Endothelial cell of umbilical vein (primary cell): ENCODE data around the gene DAB2IP. TPM values are rescaled to one million over a fixed set of nuclear protein-coding genes. Genes with fewer than 3 reads are reported as not detected.

Experiments used
- BruUV-seq: library from RNA; stranded (reverse); fragments of 400-500 nt; replicated peaks from 2 replicates; lab custom pipeline; 2021; lab: Mats Ljungman, UMichigan
- CTCF ChIA-PET: fragments of 300-600, 350-600 bp; sonication (Branson Sonifier 250); formaldehyde crosslinking; loops from one replicate; lab custom pipeline; 2021; ENCODE audit warnings: antibody characterized with exemption, inconsistent platforms; lab: Charles Lee
- POLR2A ChIA-PET: fragments of 300-600, 350-600 bp; sonication (Branson Sonifier 250); formaldehyde crosslinking; loops from one replicate; lab custom pipeline; 2021; ENCODE audit warnings: antibody characterized with exemption, inconsistent platforms; lab: Charles Lee
- DNase-seq: peaks from one replicate; pipeline ENCODE4 v3.0.0-alpha.2; 2011; ENCODE audit warnings: low read depth, low spot score
- FAIRE-seq: peaks from 2 replicates; lab custom pipeline; 2011; peaks lifted over from hg19 to GRCh38; lab: Jason Lieb, UNC
- H2AFZ ChIP-seq: 2 replicates; pipeline ENCODE4 v1.6.0; 2012; ENCODE audit warnings: low read depth, low read length, control low read depth, inconsistent platforms
- H3K27ac ChIP-seq: 2 replicates; pipeline ENCODE4 v1.5.1; 2011; ENCODE audit warnings: low read depth, mild to moderate bottlenecking, control low read depth, low read length, moderate library complexity; ENCODE audit not compliant: insufficient read depth
- H3K27me3 ChIP-seq, 2 experiments: 2 replicates each; pipeline versions ENCODE4 v1.6.0 to v1.6.1; 2011; ENCODE audit warnings: low read length in 2 of 2, mixed read lengths in 1 of 2; ENCODE audit not compliant: control insufficient read depth in 2 of 2, insufficient read depth in 2 of 2
- H3K36me3 ChIP-seq, 2 experiments: 2 replicates in 1 of 2; 3 replicates in 1 of 2; pipeline ENCODE4 v1.5.1; 2011; ENCODE audit warnings: low read length in 2 of 2, mild to moderate bottlenecking in 1 of 2, moderate library complexity in 1 of 2; ENCODE audit not compliant: control insufficient read depth in 2 of 2, insufficient read depth in 2 of 2; ENCODE audit errors: extremely low read depth in 1 of 2
- H3K4me1 ChIP-seq: 3 replicates; pipeline ENCODE4 v1.5.1; 2011; ENCODE audit warnings: mild to moderate bottlenecking, low read length; ENCODE audit not compliant: control insufficient read depth, insufficient read depth; ENCODE audit errors: extremely low read depth
- H3K4me2 ChIP-seq: 2 replicates; pipeline ENCODE4 v1.6.1; 2011; ENCODE audit warnings: low read length, control low read depth, mixed read lengths; ENCODE audit not compliant: insufficient read depth
- H3K4me3 ChIP-seq, 3 experiments: fragments of 200-600 bp in 1 of 3; sonication (generic), shearing (Covaris generic) in 1 of 3; replicated peaks in 1 of 3; 2 replicates each; pipeline ENCODE4 v1.5.1; 2011 to 2016; ENCODE audit warnings: control low read depth in 3 of 3, low read length in 3 of 3, mild to moderate bottlenecking in 2 of 3, inconsistent platforms in 1 of 3, low read depth in 1 of 3, moderate library complexity in 1 of 3; ENCODE audit not compliant: insufficient read depth in 1 of 3
- H3K79me2 ChIP-seq: 2 replicates; pipeline ENCODE4 v1.6.0; 2012; ENCODE audit warnings: low read length, inconsistent platforms; ENCODE audit not compliant: control insufficient read depth, insufficient read depth
- H3K9ac ChIP-seq: replicated peaks from 2 replicates; pipeline ENCODE3; 2011; ENCODE audit warnings: low read length, control low read depth; ENCODE audit not compliant: insufficient read depth; ENCODE audit errors: extremely low read depth
- H3K9me1 ChIP-seq: replicated peaks from 3 replicates; pipeline ENCODE4 v1.6.0; 2011; ENCODE audit warnings: mild to moderate bottlenecking, low read length; ENCODE audit not compliant: control insufficient read depth, insufficient read depth; ENCODE audit errors: extremely low read depth
- H3K9me3 ChIP-seq: replicated peaks from 2 replicates; pipeline ENCODE4 v1.5.1; 2012; ENCODE audit warnings: low read length, inconsistent platforms; ENCODE audit not compliant: control insufficient read depth, insufficient read depth
- H4K20me1 ChIP-seq: replicated peaks from 2 replicates; pipeline ENCODE3; 2011; ENCODE audit warnings: mild to moderate bottlenecking, low read length; ENCODE audit not compliant: control insufficient read depth, insufficient read depth; ENCODE audit errors: extremely low read depth
- EZH2 ChIP-seq: IDR thresholded peaks from 2 replicates; pipeline ENCODE4 v1.6.1; 2012; ENCODE audit warnings: borderline replicate concordance, low read depth, mild to moderate bottlenecking, moderate library complexity, low read length, inconsistent platforms; ENCODE audit not compliant: severe bottlenecking
- FOS ChIP-seq: IDR thresholded peaks from 2 replicates; pipeline ENCODE4 v1.6.1; 2011; ENCODE audit warnings: mild to moderate bottlenecking, low read length, moderate library complexity, borderline replicate concordance; ENCODE audit not compliant: insufficient read depth
- GATA2 ChIP-seq: IDR thresholded peaks from 2 replicates; pipeline ENCODE4 v1.7.0; 2011; ENCODE audit warnings: low read depth, mild to moderate bottlenecking, moderate library complexity, mixed read lengths, low read length; ENCODE audit not compliant: insufficient read length, insufficient read depth
- JUN ChIP-seq: IDR thresholded peaks from 2 replicates; pipeline ENCODE4 v1.6.1; 2011; ENCODE audit warnings: borderline replicate concordance, low read depth; ENCODE audit not compliant: insufficient read length, insufficient read depth
- MAX ChIP-seq: IDR thresholded peaks from 2 replicates; pipeline ENCODE4 v1.6.1; 2011; ENCODE audit not compliant: insufficient read depth, insufficient read length
- MYC ChIP-seq: IDR thresholded peaks from one replicate; pipeline ENCODE4 v1.6.1; 2011; ENCODE audit warnings: mild to moderate bottlenecking, low read depth, low read length
- POLR2A ChIP-seq: IDR thresholded peaks from 2 replicates; pipeline ENCODE4 v1.6.1; 2012; ENCODE audit warnings: low read depth, mild to moderate bottlenecking, control low read depth, low read length
- POLR2AphosphoS5 ChIP-seq: IDR thresholded peaks from 2 replicates; pipeline ENCODE4 v1.6.1; 2012; ENCODE audit warnings: low read depth, mild to moderate bottlenecking, control low read depth, low read length, moderate library complexity; ENCODE audit not compliant: insufficient read depth
- dilution Hi-C: fragments of 300-500 bp; cut with MboI; formaldehyde crosslinking; loops from one replicate; pipeline ENCODE4 v1.15.0; 2019; ENCODE audit warnings: low sequenced_read_pairs; ENCODE audit not compliant: extremely low pct_ligation_motif_present
- intact Hi-C: fragments of 100-400 bp; cut with micrococcal nuclease; formaldehyde crosslinking; loops from one replicate; pipeline ENCODE4 v1.10.0; 2022
- polyA plus RNA-seq, 4 experiments: library from polyadenylated mRNA; depleted of rRNA in 3 of 4; stranded (reverse) in 3 of 4; unstranded in 1 of 4; fragments of >200 nt; gene quantifications; 2 replicates each; pipeline versions ENCODE4 v1.2.1 to v1.2.3, GENCODE V29; 2011 to 2012; ENCODE audit warnings: missing spikeins in 1 of 4
- total RNA-seq: library from RNA; stranded (reverse); gene quantifications from 2 replicates; pipeline ENCODE4 v1.2.3, GENCODE V29; 2021

The DAB2IP gene
- total and polyA plus RNA-seq, 2 donors (not counting 3 experiments of a cell fraction or from before 2014, with no cell fraction given), result 29.2 to 53.6 TPM

- Histone ChIP-seq H4K20me1 (no peaks in the 10 kb centered on the region), H3K9me3 (no peaks in the 10 kb centered on the region), H3K4me2 (no peak overlapping the region), H2AFZ (no peak overlapping the region), H3K79me2 (no peaks in the 10 kb centered on the region), H3K4me3 (no peak overlapping the region), H3K36me3 (peaks cover 0 to 54% of the 10 kb centered on the region in 2 experiments), H3K9ac (no peak overlapping the region), H3K27me3 (no peaks in the 10 kb centered on the region), H3K4me1 (peaks cover 4% of the 10 kb centered on the region), H3K9me1 (no peaks in the 10 kb centered on the region), H3K27ac (no peak overlapping the region)
- BruUV-seq, result no TSS peak
- FAIRE-seq (no peak), DNase-seq (no peak)
- no peak for TF ChIP-seq MYC
- TF ChIP-seq FOS, result no peak
- TF ChIP-seq JUN, result no peak
- TF ChIP-seq POLR2AphosphoS5, result no peak
- no peak for TF ChIP-seq GATA2
- no peak for TF ChIP-seq EZH2
- no peak for TF ChIP-seq MAX
- no peak for TF ChIP-seq POLR2A
- dilution Hi-C loops (no loop called here), intact Hi-C loops (no loop called here)
- POLR2A ChIA-PET, result no interaction called here
- CTCF ChIA-PET, result no interaction called here
Measured at GRCh38 chr9:121776739-121777637, 125.6 kb downstream of the DAB2IP start.
